Suprapubic skin (tissue), 4 donors: ENCODE measurements around the gene LEMD3.

Source experiments
- CTCF ChIP-seq, 2 donors: fragments of 200-600 bp in 1 of 2; fragments of 450-650 bp in 1 of 2; sonication (generic) in 1 of 2; IDR thresholded peaks; one replicate each; pipeline ENCODE4 v1.5.1; 2016 to 2019; ENCODE audit warnings: antibody characterized with exemption in 2 of 2, mild to moderate bottlenecking in 1 of 2, moderate library complexity in 1 of 2
- EP300 ChIP-seq: sonication (generic); formaldehyde crosslinking; IDR thresholded peaks from one replicate; pipeline ENCODE4 v1.6.1; 2017; ENCODE audit warnings: antibody characterized with exemption
- POLR2A ChIP-seq, 2 donors: fragments of 450-650 bp; IDR thresholded peaks; one replicate each; pipeline ENCODE4 v1.6.1; 2017; ENCODE audit warnings: antibody characterized with exemption in 2 of 2, mild to moderate bottlenecking in 2 of 2, moderate library complexity in 2 of 2
- POLR2AphosphoS5 ChIP-seq, 3 donors: sonication (generic); formaldehyde crosslinking; IDR thresholded peaks; one replicate each; pipeline ENCODE4 v1.6.1; 2017; ENCODE audit warnings: antibody characterized with exemption in 3 of 3

GRCh38 chr12:65168681-65169319 lies 583 bp upstream of the LEMD3 start:
- TF ChIP-seq POLR2AphosphoS5 (IDR thresholded peaks at IDR 0.05) (no peak), POLR2A (IDR thresholded peaks at IDR 0.05) (no peak), CTCF (IDR thresholded peaks at IDR 0.05) (no peak), EP300 (no peak)
